Pancreas (tissue), 10 donors: ENCODE measurements around the gene TUBB4B. TPM values are rescaled to one million over a fixed set of nuclear protein-coding genes. Genes with fewer than 3 reads are reported as not detected.

Experiments
- ATAC-seq, 4 donors: fragments of 200-7000 bp; cut with Tn5 transposase; one replicate each; pipeline versions ENCODE4 v1.8.0 to v1.9.1; 2020; ENCODE audit warnings: mild to moderate bottlenecking in 4 of 4, moderate library complexity in 4 of 4
- DNase-seq, 6 donors: peaks; one replicate each; pipeline ENCODE4 v3.0.0-alpha.2; 2020
- FAIRE-seq: peaks from 2 replicates; lab custom pipeline; 2012; peaks lifted over from hg19 to GRCh38; lab: Jason Lieb, UNC
- H3K27ac ChIP-seq, 4 donors: fragments of 200-600 bp; sonication (generic); 1 replicate in 3 of 4; 2 replicates in 1 of 4; pipeline versions ENCODE4 v1.5.0 to v1.8.0; 2020
- H3K27me3 ChIP-seq, 4 donors: fragments of 200-600 bp; one replicate each; pipeline ENCODE4 v1.8.0; 2021
- H3K36me3 ChIP-seq, 3 donors: fragments of 200-600 bp; sonication (generic) in 1 of 3; one replicate each; pipeline versions ENCODE4 v1.5.0 to v1.8.0; 2020 to 2021
- H3K4me1 ChIP-seq, 3 donors: fragments of 200-600 bp; one replicate each; pipeline ENCODE4 v1.8.0; 2021
- H3K4me3 ChIP-seq, 4 donors: fragments of 200-600 bp; sonication (generic) in 2 of 4; one replicate each; pipeline versions ENCODE4 v1.5.0 to v1.8.0; 2020 to 2021
- H3K9me3 ChIP-seq, 4 donors: fragments of 200-600 bp; one replicate each; pipeline ENCODE4 v1.8.0; 2021
- CTCF ChIP-seq, 4 donors: fragments of 200-600 bp; sonication (generic) in 3 of 4; IDR thresholded peaks; one replicate each; pipeline versions ENCODE4 v1.5.0 to v1.8.0; 2021; ENCODE audit warnings: antibody characterized with exemption in 4 of 4
- WGBS, 2 donors: extraction: QIAGEN DNeasy Blood & Tissue Kit; methylation state at CpG; one replicate each; pipeline ENCODE4 v1.1.7; 2013; 5-methylcytosine and 5-hydroxymethylcytosine counted together
- intact Hi-C, 3 donors: fragments of 100-400 bp; cut with DNase I; formaldehyde crosslinking; loops; one replicate each; pipeline versions ENCODE4 v1.11.1 to v1.14.2; 2022
- polyA plus RNA-seq, 2 donors: library from polyadenylated mRNA; stranded (reverse); fragments of 200-250 nt; gene quantifications; one replicate each; pipeline ENCODE4 v1.2.3, GENCODE V29; 2013
- total RNA-seq, 6 donors: library from RNA; stranded (reverse); fragmentation: NEBNext Ultra II Directional in 4 of 6; extraction: Animal tissue kit (Norgen Biotek cat#: 25700) in 4 of 6; gene quantifications; one replicate each; pipeline versions ENCODE4 v1.2.1 to v1.2.4, GENCODE V29; 2021 to 2023
- donor health status: healthy with polysubstance abuse.
- donor health status: DM: no; HTN: no; CAD: no; lungs with moderate emphysema.
- donor health status: DM: no; HTN: no; CAD: no.
- donor health status: control.
- donor health status: control.
- donor health status: Bipolar disorder and iron deficiency.
- donor health status: DM: yes; HTN: yes; CAD: no.
- donor health status: DM: no; HTN: no; CAD: no.
- donor health status: DM: no; HTN: no; CAD: no.
- donor health status: DM: yes; HTN: yes; CAD: no.

Gene TUBB4B
- total and polyA plus RNA-seq, 8 donors: 40.9 to 143 (median 72.8) TPM

GRCh38 chr9:137225699-137226331, 15.3 kb upstream of the TUBB4B start:
- DNase-seq: peak in 1 of 6 donors; percentile 54
- Histone ChIP-seq H3K36me3 (no peaks in the 10 kb centered on the region), H3K4me1 (peaks cover 12 to 20% (median 17%) of the 10 kb centered on the region in 3 donors), H3K4me3 (no peak overlapping the region), H3K9me3 (no peaks in the 10 kb centered on the region), H3K27me3 (no peaks in the 10 kb centered on the region), H3K27ac (peak overlapping the region in 1 of 4 donors; percentile 73)
- TF ChIP-seq CTCF (IDR thresholded peaks at IDR 0.05): no peak
- 79 to 82% methylated on average over 18 to 21 of the region's 21 CpGs for WGBS, 2 donors
- no peak for FAIRE-seq
- intact Hi-C loops: no loop called here
- ATAC-seq: no peak

- peak in 2 of 6 donors; percentile 41 to 72 for DNase-seq
- H3K27me3 ChIP-seq: no peaks in the 10 kb centered on the region
- peaks cover 12 to 20% (median 17%) of the 10 kb centered on the region in 3 donors for H3K4me1 ChIP-seq
- intact Hi-C loops: no loop called here
- ATAC-seq: no peak
- FAIRE-seq: no peak
- H3K9me3 ChIP-seq: no peaks in the 10 kb centered on the region
- peak overlapping the region; percentile 63 to 81 (median 72) for H3K27ac ChIP-seq
- no peak for TF ChIP-seq CTCF (IDR thresholded peaks at IDR 0.05)
- no peaks in the 10 kb centered on the region for H3K36me3 ChIP-seq
- no peak overlapping the region for H3K4me3 ChIP-seq
- WGBS, 2 donors: 62 to 68% methylated on average over 18 of the region's 18 CpGs
Observed at GRCh38 chr9:137226338-137227053, 14.6 kb upstream of the TUBB4B start.

- 10 to 12% methylated on average over 23 to 25 of the region's 25 CpGs for WGBS, 2 donors
- intact Hi-C loops: no loop called here
- H3K27ac ChIP-seq: peak within 1 kb of the TSS; percentile 63 to 81 (median 72)
- peaks cover 12 to 20% (median 17%) of the 10 kb centered on the region in 3 donors for H3K4me1 ChIP-seq
- H3K36me3 ChIP-seq: no peaks in the 10 kb centered on the region
- H3K9me3 ChIP-seq: no peaks in the 10 kb centered on the region
- DNase-seq (peak; percentile 84 to 95 (median 92)), ATAC-seq (peak; percentile 57 to 71 (median 67)), FAIRE-seq (no peak)
- peak; percentile 84 to 94 (median 86) for TF ChIP-seq CTCF (IDR thresholded peaks at IDR 0.05)
- no peaks in the 10 kb centered on the region for H3K27me3 ChIP-seq
- H3K4me3 ChIP-seq: no peak within 1 kb of the TSS
Observed at GRCh38 chr9:137227054-137227852, 13.8 kb upstream of the TUBB4B start, which contains the start of gene RNF224. TSS of gene RNF224 (plus strand) at chr9:137227502. CDS start at chr9:137228336, 834 bp downstream.

GRCh38 chr9:137227853-137228505, 13.1 kb upstream of the TUBB4B start:
- Histone ChIP-seq H3K36me3 (no peaks in the 10 kb centered on the region), H3K4me1 (peaks cover 7 to 16% (median 11%) of the 10 kb centered on the region in 3 donors), H3K27ac (peak overlapping the region in 1 of 4 donors; percentile 70), H3K9me3 (no peaks in the 10 kb centered on the region), H3K27me3 (no peaks in the 10 kb centered on the region), H3K4me3 (no peak overlapping the region)
- TF ChIP-seq CTCF (IDR thresholded peaks at IDR 0.05): no peak
- DNase-seq (peak in 1 of 6 donors; percentile 70), ATAC-seq (no peak), FAIRE-seq (no peak)
- 15 to 17% methylated on average over 17 to 18 of the region's 18 CpGs for WGBS, 2 donors
- intact Hi-C loops: no loop called here
